CD4-positive, alpha-beta memory T cell (primary cell): ENCODE measurements around the gene ALDH5A1. TPM values are rescaled to one million over a fixed set of nuclear protein-coding genes. Genes with fewer than 3 reads are reported as not detected.

ENCODE experiments used
- CTCF ChIA-PET: fragments of 350-600 bp; sonication (Branson Sonifier 250); formaldehyde crosslinking; loops from one replicate; lab custom pipeline; 2021; ENCODE audit warnings: inconsistent platforms; ENCODE audit not compliant: partially characterized antibody; lab: Charles Lee
- POLR2A ChIA-PET: fragments of 350-600 bp; sonication (Branson Sonifier 250); formaldehyde crosslinking; loops from one replicate; lab custom pipeline; 2021; ENCODE audit not compliant: partially characterized antibody; lab: Charles Lee
- DNase-seq, 5 donors: peaks; one replicate each; pipeline versions ENCODE4 v3.0.0 to v3.0.0-alpha.2; 2020 to 2022; ENCODE audit warnings: mixed read lengths in 1 of 5
- H3K27ac ChIP-seq: one replicate; pipeline ENCODE4 v1.7.0; 2013; ENCODE audit warnings: low read depth, low read length
- H3K27me3 ChIP-seq: 2 replicates; pipeline ENCODE4 v1.7.0; 2013; ENCODE audit warnings: mild to moderate bottlenecking, low read length, moderate library complexity; ENCODE audit not compliant: insufficient read depth
- H3K36me3 ChIP-seq: 2 replicates; pipeline ENCODE4 v1.7.0; 2013; ENCODE audit warnings: mild to moderate bottlenecking, low read length, moderate library complexity; ENCODE audit not compliant: insufficient read depth
- H3K4me1 ChIP-seq: 2 replicates; pipeline ENCODE4 v1.7.0; 2013; ENCODE audit warnings: mild to moderate bottlenecking, low read length, moderate library complexity; ENCODE audit not compliant: insufficient read depth
- H3K4me3 ChIP-seq, 2 donors: one replicate each; pipeline ENCODE4 v1.7.0; 2013; ENCODE audit warnings: low read length in 2 of 2, mild to moderate bottlenecking in 1 of 2
- H3K9me3 ChIP-seq, 2 donors: one replicate each; pipeline ENCODE4 v1.7.0; 2013; ENCODE audit warnings: low read length in 2 of 2, control low read depth in 1 of 2; ENCODE audit not compliant: control insufficient read depth in 1 of 2
- H3K27ac Mint-ChIP-seq, 7 donors: one replicate each; pipeline ENCODE4 v1.8.0; 2020 to 2021; ENCODE audit warnings: mixed read lengths in 7 of 7, mild to moderate bottlenecking in 6 of 7, inconsistent platforms in 3 of 7, moderate library complexity in 3 of 7
- H3K27me3 Mint-ChIP-seq, 2 donors: one replicate each; pipeline ENCODE4 v1.8.0; 2020 to 2021; ENCODE audit warnings: mixed read lengths in 2 of 2
- H3K36me3 Mint-ChIP-seq, 2 donors: one replicate each; pipeline ENCODE4 v1.8.0; 2020 to 2021; ENCODE audit warnings: mixed read lengths in 2 of 2, inconsistent platforms in 1 of 2, mild to moderate bottlenecking in 1 of 2
- H3K4me1 Mint-ChIP-seq, 4 donors: one replicate each; pipeline ENCODE4 v1.8.0; 2020 to 2021; ENCODE audit warnings: mixed read lengths in 4 of 4, mild to moderate bottlenecking in 1 of 4
- H3K4me3 Mint-ChIP-seq, 8 donors: one replicate each; pipeline ENCODE4 v1.8.0; 2020 to 2021; ENCODE audit warnings: mixed read lengths in 8 of 8, mild to moderate bottlenecking in 7 of 8, moderate library complexity in 6 of 8, inconsistent platforms in 3 of 8
- H3K9me3 Mint-ChIP-seq, 8 donors: one replicate each; pipeline ENCODE4 v1.8.0; 2020 to 2021; ENCODE audit warnings: mixed read lengths in 8 of 8, mild to moderate bottlenecking in 5 of 8, inconsistent platforms in 3 of 8, moderate library complexity in 1 of 8
- intact Hi-C: fragments of 100-400 bp; cut with micrococcal nuclease; formaldehyde crosslinking; loops from one replicate; pipeline ENCODE4 v1.15.1; 2023
- polyA plus RNA-seq, 2 donors: library from polyadenylated mRNA; unstranded; fragments of 300-500 nt; fragmentation: Illumina TruSeq; gene quantifications; one replicate each; pipeline ENCODE4 v1.2.3, GENCODE V29; 2021
- total RNA-seq, 2 experiments: library from RNA; stranded (reverse); gene quantifications; one replicate each; pipeline ENCODE4 v1.2.3, GENCODE V29; 2021

The ALDH5A1 gene
- total and polyA plus RNA-seq, 4 experiments from 2014 or later: 8.5 to 13.9 (median 11.6) TPM

DNA sequence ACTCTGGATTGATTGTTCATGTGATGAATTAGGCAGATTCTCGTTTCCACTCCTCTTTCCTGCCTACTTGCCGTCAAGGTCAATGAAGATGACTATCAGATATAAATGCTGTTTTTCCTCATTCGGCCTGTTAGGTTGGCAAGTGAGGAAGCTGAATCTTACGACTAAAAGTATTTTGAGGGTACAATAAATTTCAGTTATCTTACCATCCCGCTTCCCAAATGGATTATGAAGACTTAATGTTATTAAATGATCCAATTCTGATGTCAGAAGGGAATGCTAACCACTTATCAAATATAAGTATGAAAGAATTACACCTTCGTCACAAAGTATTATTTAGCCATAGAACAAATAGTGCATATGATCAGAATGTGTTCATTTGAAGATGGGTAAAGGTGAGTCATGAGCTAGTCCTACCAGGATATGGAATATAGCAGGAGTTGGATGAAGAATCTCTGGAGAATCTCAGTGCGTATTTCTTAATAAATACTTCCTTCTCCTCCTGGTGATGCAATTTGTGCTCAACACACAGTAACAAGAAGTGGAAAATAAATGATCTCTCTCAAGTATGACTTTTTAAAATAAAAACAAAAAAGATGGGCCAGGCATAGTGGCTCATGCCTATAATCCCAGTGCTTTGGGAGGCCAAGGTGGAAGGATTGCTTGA is 10.0 kb upstream of the ALDH5A1 start:
- POLR2A ChIA-PET: no interaction called here
- CTCF ChIA-PET: interaction anchor here (1.2 kb wide), 1 partner anchor 9 kb away, joined by 3 read pairs; no protein-coding TSS in a partner anchor
- Mint-ChIP-seq H3K9me3 (no peaks in the 10 kb centered on the region), H3K36me3 (no peaks in the 10 kb centered on the region), H3K4me3 (no peak overlapping the region), H3K27ac (no peak overlapping the region), H3K4me1 (no peaks in the 10 kb centered on the region), H3K27me3 (peaks cover 0 to 2% of the 10 kb centered on the region in 2 donors)
- Histone ChIP-seq H3K27ac (no peak overlapping the region), H3K27me3 (no peaks in the 10 kb centered on the region), H3K4me1 (no peaks in the 10 kb centered on the region), H3K36me3 (no peaks in the 10 kb centered on the region), H3K4me3 (no peak overlapping the region), H3K9me3 (no peaks in the 10 kb centered on the region)
- no peak for DNase-seq
- intact Hi-C loops: no loop called here

DNA sequence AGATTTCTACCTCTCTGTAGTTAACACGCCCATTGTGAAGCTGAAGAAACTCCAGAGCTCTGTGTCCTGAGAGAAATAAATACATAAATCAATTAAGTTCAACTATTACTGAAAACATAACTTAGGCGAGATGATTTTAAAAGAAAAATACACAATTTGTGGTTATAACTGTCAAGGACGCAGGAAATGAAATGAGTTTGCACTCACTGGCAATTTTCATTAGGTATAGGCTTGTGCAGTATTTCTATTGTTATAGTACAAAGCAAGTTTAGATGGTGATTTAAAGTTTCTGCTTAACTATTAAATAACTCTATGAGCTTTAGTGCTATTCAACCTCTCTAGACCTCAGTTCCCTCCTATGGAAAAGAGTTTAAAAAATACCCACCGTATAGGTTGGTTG is 8.7 kb upstream of the ALDH5A1 start:
- intact Hi-C loops: no loop called here
- ChIA-PET POLR2A (no interaction called here), CTCF (interaction anchor here (2.2 kb wide), 1 partner anchor 9 kb away, joined by 8 read pairs; the partner anchor contains the start of gene ALDH5A1)
- Mint-ChIP-seq H3K27me3 (peaks cover 0 to 2% of the 10 kb centered on the region in 2 donors), H3K27ac (no peak overlapping the region), H3K4me3 (no peak overlapping the region), H3K36me3 (no peaks in the 10 kb centered on the region), H3K9me3 (no peaks in the 10 kb centered on the region), H3K4me1 (no peaks in the 10 kb centered on the region)
- Histone ChIP-seq H3K9me3 (no peaks in the 10 kb centered on the region), H3K27me3 (no peaks in the 10 kb centered on the region), H3K27ac (no peak overlapping the region), H3K36me3 (no peaks in the 10 kb centered on the region), H3K4me3 (no peak overlapping the region), H3K4me1 (no peaks in the 10 kb centered on the region)
- DNase-seq: no peak

DNA sequence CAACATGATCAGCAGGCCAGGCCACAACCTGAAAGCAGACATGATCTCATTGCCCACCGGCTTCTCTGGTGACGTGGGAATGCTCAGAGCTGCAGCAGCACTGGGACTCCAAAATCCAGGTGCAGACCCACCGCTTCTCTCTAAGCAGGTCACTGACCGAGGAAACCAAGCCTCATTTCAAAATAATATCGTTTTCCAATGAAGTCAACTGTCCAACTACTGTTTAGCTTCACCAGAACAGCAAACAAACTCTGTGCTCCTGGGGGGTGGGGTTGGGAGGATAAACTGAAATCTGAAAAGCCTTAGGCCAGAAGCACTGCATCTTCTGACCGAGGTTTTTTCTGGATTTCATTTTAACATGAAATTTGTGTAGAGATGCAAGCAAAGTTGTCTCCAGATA is 5.3 kb upstream of the ALDH5A1 start, which contains the start of gene GPLD1:
Gene GPLD1 (minus strand): TSS at position 109 of the 400 bp plus-strand sequence. CDS start 67 bp downstream, at position 42.
- H3K27ac Mint-ChIP-seq: no peak within 1 kb of the TSS
- intact Hi-C loops: no loop called here
- H3K36me3 Mint-ChIP-seq: peaks cover 0 to 2% of the 10 kb centered on the region in 2 donors
- no peak within 1 kb of the TSS for H3K27ac ChIP-seq
- peak within 1 kb of the TSS in 2 of 8 donors; percentile 27 to 42 for H3K4me3 Mint-ChIP-seq
- POLR2A ChIA-PET: no interaction called here
- CTCF ChIA-PET: interaction anchor here (1.0 kb wide), 1 partner anchor 12 kb away, joined by 3 read pairs; no protein-coding TSS in a partner anchor
- H3K4me1 ChIP-seq: peaks cover 12% of the 10 kb centered on the region
- no peaks in the 10 kb centered on the region for H3K36me3 ChIP-seq
- no peaks in the 10 kb centered on the region for H3K27me3 ChIP-seq
- DNase-seq: no peak
- H3K4me1 Mint-ChIP-seq: peaks cover 8 to 12% (median 11%) of the 10 kb centered on the region in 4 donors
- H3K4me3 ChIP-seq: no peak within 1 kb of the TSS
- no peaks in the 10 kb centered on the region for H3K9me3 Mint-ChIP-seq
- H3K27me3 Mint-ChIP-seq: peaks cover 0 to 2% of the 10 kb centered on the region in 2 donors
- H3K9me3 ChIP-seq: no peaks in the 10 kb centered on the region

DNA sequence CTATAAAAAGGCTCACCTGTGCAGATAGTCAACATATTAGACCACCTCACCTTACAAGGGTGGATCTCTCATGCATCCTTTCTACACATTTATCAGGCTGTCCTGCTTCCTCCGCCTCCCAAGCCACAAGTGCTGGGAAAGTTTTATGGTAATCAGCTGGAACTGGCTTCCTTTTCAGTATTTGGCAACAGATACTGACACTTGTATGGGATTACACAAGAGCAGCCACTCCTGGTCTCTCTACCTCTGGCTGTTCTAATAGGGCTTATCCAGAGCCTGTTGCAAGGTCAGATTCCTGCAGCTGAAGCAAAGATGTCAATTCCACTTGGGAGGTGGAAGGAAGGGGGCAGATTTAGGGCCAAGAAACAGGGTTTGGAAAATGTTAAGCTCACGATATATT is 4.9 kb upstream of the ALDH5A1 start:
- intact Hi-C loops: loop anchor here (10.0 kb wide), 2 partner anchors 175 to 205 kb away; partner anchors contain the start of genes ACOT13 and TDP2
- H3K4me3 ChIP-seq: no peak overlapping the region
- no peaks in the 10 kb centered on the region for H3K9me3 ChIP-seq
- peaks cover 12% of the 10 kb centered on the region for H3K4me1 ChIP-seq
- H3K27ac Mint-ChIP-seq: no peak overlapping the region
- no peak overlapping the region for H3K27ac ChIP-seq
- ChIA-PET CTCF (interaction anchor here (1.0 kb wide), 1 partner anchor 11 kb away, joined by 3 read pairs; no protein-coding TSS in a partner anchor), POLR2A (no interaction called here)
- H3K4me1 Mint-ChIP-seq: peaks cover 8 to 15% (median 11%) of the 10 kb centered on the region in 4 donors
- H3K36me3 ChIP-seq: no peaks in the 10 kb centered on the region
- H3K27me3 Mint-ChIP-seq: peaks cover 0 to 2% of the 10 kb centered on the region in 2 donors
- H3K27me3 ChIP-seq: no peaks in the 10 kb centered on the region
- H3K36me3 Mint-ChIP-seq: peaks cover 0 to 2% of the 10 kb centered on the region in 2 donors
- no peak for DNase-seq
- H3K9me3 Mint-ChIP-seq: no peaks in the 10 kb centered on the region
- no peak overlapping the region for H3K4me3 Mint-ChIP-seq

DNA sequence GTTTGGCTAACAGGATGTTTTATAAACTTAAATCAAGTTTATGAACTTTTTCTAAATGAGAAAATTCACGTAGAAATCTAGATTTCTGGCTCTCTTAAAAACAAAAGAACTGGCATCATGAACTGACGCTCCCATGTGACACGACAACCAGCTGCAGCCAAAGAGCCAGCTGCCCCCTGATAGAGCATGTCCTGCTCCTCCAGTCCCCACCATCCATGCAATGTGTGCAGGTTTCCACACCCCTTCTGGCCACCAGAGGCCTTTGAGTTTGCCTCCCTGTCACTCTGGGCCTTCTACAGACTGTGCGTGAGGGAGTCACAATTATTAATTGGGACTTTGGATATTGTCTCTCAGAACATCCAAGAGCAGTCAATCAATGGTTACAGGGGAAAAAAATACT is 3.8 kb upstream of the ALDH5A1 start:
- peaks cover 12 to 23% (median 16%) of the 10 kb centered on the region in 4 donors for H3K4me1 Mint-ChIP-seq
- DNase-seq: no peak

DNA sequence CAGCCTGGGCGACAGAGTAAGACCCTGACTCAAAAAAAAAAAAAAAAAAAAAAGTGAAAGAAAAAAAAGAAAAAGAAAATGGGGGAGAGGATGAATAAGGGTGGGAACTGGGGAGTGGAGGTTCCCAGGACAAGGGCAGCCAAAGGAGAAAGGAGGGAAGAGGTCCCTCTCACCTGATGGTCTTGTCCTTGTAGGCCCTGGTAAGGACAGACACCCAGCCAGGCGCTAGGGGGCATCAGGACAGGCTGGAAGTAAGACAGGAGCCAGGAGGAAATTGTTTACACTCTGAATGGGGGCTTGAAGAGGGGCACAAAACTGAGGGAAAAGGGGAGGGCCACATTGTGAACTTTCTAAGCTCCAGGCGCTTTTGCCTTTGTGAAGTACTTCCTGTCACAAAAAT is 2.3 kb upstream of the ALDH5A1 start:
- Mint-ChIP-seq H3K9me3 (peaks cover 0 to 3% (median 0%) of the 10 kb centered on the region in 8 donors), H3K4me1 (peaks cover 13 to 27% (median 21%) of the 10 kb centered on the region in 4 donors), H3K27me3 (no peaks in the 10 kb centered on the region), H3K4me3 (peak overlapping the region in 4 of 8 donors; percentile 11 to 58 (median 46)), H3K36me3 (peaks cover 6 to 10% of the 10 kb centered on the region in 2 donors), H3K27ac (no peak overlapping the region)
- POLR2A ChIA-PET: no interaction called here
- intact Hi-C loops: loop anchor here (10.0 kb wide), 2 partner anchors 172 to 202 kb away; partner anchors contain the start of genes ACOT13 and TDP2
- Histone ChIP-seq H3K27ac (no peak overlapping the region), H3K4me1 (peaks cover 18% of the 10 kb centered on the region), H3K27me3 (no peaks in the 10 kb centered on the region), H3K36me3 (no peaks in the 10 kb centered on the region), H3K4me3 (no peak overlapping the region), H3K9me3 (no peaks in the 10 kb centered on the region)
- CTCF ChIA-PET: interaction anchor here (0.7 kb wide), 1 partner anchor 881 kb away, joined by 3 read pairs; no protein-coding TSS in a partner anchor
- DNase-seq: no peak

More for the DNA sequence above, 3.8 kb upstream of the ALDH5A1 start:
- no peaks in the 10 kb centered on the region for H3K36me3 ChIP-seq
- H3K4me3 Mint-ChIP-seq: no peak overlapping the region
- H3K9me3 ChIP-seq: no peaks in the 10 kb centered on the region
- POLR2A ChIA-PET: no interaction called here
- peaks cover 17% of the 10 kb centered on the region for H3K4me1 ChIP-seq
- no peaks in the 10 kb centered on the region for H3K9me3 Mint-ChIP-seq
- no peaks in the 10 kb centered on the region for H3K27me3 ChIP-seq
- CTCF ChIA-PET: no interaction called here
- peaks cover 0 to 2% of the 10 kb centered on the region in 2 donors for H3K36me3 Mint-ChIP-seq
- no peak overlapping the region for H3K4me3 ChIP-seq
- no peak overlapping the region for H3K27ac ChIP-seq
- H3K27ac Mint-ChIP-seq: peak overlapping the region in 1 of 7 donors; percentile 4
- intact Hi-C loops: loop anchor here (10.0 kb wide), 2 partner anchors 174 to 204 kb away; partner anchors contain the start of genes ACOT13 and TDP2
- peaks cover 0 to 2% of the 10 kb centered on the region in 2 donors for H3K27me3 Mint-ChIP-seq
